ES-I3 (cell line): ENCODE data around the gene CLRN1.

Experiments
- H3K36me3 ChIP-seq: 2 replicates; pipeline ENCODE4 v1.6.1; 2013; ENCODE audit warnings: mild to moderate bottlenecking, low read length, control low read depth, moderate library complexity; ENCODE audit not compliant: insufficient read depth
- H3K4me1 ChIP-seq: 2 replicates; pipeline ENCODE4 v1.6.1; 2013; ENCODE audit warnings: mild to moderate bottlenecking, control low read depth, low read length; ENCODE audit not compliant: insufficient read depth
- H3K9ac ChIP-seq: 2 replicates; pipeline ENCODE4 v1.6.1; 2013; ENCODE audit warnings: low read depth, mild to moderate bottlenecking, low read length, moderate library complexity
- H3K9me3 ChIP-seq: 2 replicates; pipeline ENCODE4 v1.6.1; 2013; ENCODE audit warnings: mild to moderate bottlenecking, low read length, moderate library complexity; ENCODE audit not compliant: control insufficient read depth, insufficient read depth

CLRN1 gene

DNA sequence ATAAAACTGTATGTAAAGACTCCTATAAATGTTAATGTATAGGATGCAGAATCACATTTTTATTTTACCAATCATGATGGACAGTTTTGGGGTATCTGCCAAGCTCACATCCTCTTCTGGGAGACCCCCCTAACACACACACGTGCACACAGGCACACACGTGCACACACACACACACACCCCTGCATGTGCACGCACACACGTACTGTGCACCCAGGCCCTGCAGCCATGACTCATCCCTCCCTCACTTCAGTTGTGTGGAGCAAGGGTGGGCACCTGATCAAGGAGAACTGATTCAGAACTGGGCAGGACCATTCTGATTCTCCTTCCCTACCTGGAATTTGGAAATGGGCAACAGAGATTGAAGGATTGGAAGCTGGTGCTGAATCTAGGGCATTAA is 51.3 kb downstream of the CLRN1 start:
- Histone ChIP-seq H3K9me3 (no peaks in the 10 kb centered on the region), H3K4me1 (peaks cover 35% of the 10 kb centered on the region), H3K9ac (no peak overlapping the region), H3K36me3 (no peaks in the 10 kb centered on the region)

- H3K9ac ChIP-seq, result no peak overlapping the region
- H3K4me1 ChIP-seq, result peaks cover 31% of the 10 kb centered on the region
- H3K9me3 ChIP-seq, result no peaks in the 10 kb centered on the region
- no peaks in the 10 kb centered on the region for H3K36me3 ChIP-seq
Observed at GRCh38 chr3:150920236-150920635, 52.3 kb downstream of the CLRN1 start.

GRCh38 chr3:150917951-150918350 is 54.6 kb downstream of the CLRN1 start:
- Histone ChIP-seq H3K36me3 (no peaks in the 10 kb centered on the region), H3K4me1 (peaks cover 30% of the 10 kb centered on the region), H3K9ac (no peak overlapping the region), H3K9me3 (no peaks in the 10 kb centered on the region)

- Histone ChIP-seq H3K36me3 (no peaks in the 10 kb centered on the region), H3K9ac (no peak overlapping the region), H3K4me1 (peaks cover 7% of the 10 kb centered on the region), H3K9me3 (no peaks in the 10 kb centered on the region)
Observed at GRCh38 chr3:150913133-150913922, 59.2 kb downstream of the CLRN1 start.

DNA sequence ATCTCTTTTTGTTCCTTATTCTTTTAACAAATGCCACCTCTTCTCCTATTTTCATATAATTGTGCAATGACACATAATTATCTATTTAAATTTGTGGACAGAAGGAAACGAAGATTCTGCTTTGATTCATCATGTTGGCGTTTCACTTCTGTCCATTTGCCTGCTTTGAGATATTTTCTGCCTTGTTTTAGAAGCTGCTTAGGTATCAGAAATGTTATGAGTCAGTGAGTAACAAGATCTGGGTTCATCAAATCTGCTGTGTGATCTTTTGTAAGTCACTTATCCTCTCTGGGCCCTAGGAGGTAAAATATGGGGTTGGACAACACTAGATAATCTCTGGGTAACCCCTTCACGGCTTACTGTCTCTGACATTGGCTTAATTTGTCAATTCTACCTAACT is 60.0 kb downstream of the CLRN1 start:
- no peaks in the 10 kb centered on the region for H3K9me3 ChIP-seq
- H3K9ac ChIP-seq, result no peak overlapping the region
- H3K4me1 ChIP-seq, result peaks cover 3% of the 10 kb centered on the region; the same call in 1 of the 2 replicates

GRCh38 chr3:150911771-150912170 is 60.8 kb downstream of the CLRN1 start:
- Histone ChIP-seq H3K36me3 (no peaks in the 10 kb centered on the region), H3K9me3 (no peaks in the 10 kb centered on the region), H3K9ac (no peak overlapping the region), H3K4me1 (no peaks in the 10 kb centered on the region)

More for the DNA sequence above, 60.0 kb downstream of the CLRN1 start:
- H3K36me3 ChIP-seq, result no peaks in the 10 kb centered on the region

DNA sequence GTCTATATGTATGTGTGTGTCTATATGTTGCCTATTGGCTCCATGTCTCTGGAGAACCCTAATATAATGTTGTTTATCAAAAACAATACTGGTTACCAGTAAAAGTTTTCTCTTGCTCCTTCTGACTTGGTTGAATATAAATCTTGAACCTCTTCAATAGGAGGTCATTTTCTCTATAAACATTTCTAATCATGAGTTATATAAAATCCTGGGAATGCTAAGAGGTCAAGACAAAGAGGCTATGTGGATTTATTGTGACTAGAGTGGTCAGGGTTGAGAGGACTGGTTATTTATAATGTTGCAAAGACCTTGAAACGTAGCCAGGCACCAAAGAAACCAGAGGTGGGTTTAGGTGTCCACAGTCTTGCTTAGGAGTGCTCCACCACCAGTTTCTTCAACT is 66.1 kb downstream of the CLRN1 start:
- no peaks in the 10 kb centered on the region for H3K9me3 ChIP-seq
- H3K36me3 ChIP-seq, result no peaks in the 10 kb centered on the region
- H3K4me1 ChIP-seq, result no peaks in the 10 kb centered on the region
- H3K9ac ChIP-seq, result no peak overlapping the region

DNA sequence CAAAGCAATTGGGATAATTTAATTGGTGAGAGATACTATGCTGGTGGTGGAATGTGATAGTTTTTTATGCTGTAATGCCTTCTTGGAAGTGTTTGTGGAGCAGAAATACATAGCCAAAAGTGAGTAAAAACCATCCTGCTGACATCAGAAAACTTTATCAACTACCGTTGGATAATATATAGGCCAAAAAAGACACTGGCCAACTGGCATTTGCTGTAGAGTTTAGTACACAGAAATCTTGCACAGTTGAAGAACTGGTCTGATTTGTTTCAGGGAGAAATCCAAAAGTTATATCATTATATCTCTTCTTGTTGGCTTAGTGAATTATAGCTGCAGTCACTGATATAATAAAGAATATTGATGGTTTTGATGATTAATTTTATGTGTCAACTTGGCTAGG is 66.8 kb downstream of the CLRN1 start:
- no peaks in the 10 kb centered on the region for H3K36me3 ChIP-seq
- H3K9me3 ChIP-seq, result no peaks in the 10 kb centered on the region
- no peak overlapping the region for H3K9ac ChIP-seq
- H3K4me1 ChIP-seq, result no peaks in the 10 kb centered on the region

DNA sequence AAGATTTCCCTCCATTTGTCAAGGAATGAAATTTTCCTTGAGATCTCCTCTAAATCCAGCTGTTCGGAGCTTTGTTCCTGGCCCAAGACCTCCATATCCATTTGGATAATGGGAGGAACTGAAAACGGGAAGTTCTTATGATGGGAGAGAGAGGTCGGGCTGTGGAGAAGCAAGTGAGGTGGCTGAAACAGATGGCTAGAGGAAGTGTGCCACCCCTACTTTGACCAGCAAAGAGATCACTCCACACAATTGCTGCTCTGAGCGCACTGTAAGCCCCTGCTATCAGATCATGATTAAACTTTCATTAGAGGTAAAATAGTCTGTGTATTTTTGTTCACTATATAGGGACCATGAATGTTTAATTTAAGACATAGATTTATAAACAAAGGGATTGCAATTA is 67.2 kb downstream of the CLRN1 start, which contains the start of gene MINDY4B:
Gene MINDY4B, minus strand, starts transcription at position 101 of the 400 bp plus-strand sequence. Its CDS starts 0 bp downstream, at position 101.
- H3K4me1 ChIP-seq, result no peaks in the 10 kb centered on the region
- H3K9me3 ChIP-seq, result no peaks in the 10 kb centered on the region
- no peak within 1 kb of the TSS for H3K9ac ChIP-seq

DNA sequence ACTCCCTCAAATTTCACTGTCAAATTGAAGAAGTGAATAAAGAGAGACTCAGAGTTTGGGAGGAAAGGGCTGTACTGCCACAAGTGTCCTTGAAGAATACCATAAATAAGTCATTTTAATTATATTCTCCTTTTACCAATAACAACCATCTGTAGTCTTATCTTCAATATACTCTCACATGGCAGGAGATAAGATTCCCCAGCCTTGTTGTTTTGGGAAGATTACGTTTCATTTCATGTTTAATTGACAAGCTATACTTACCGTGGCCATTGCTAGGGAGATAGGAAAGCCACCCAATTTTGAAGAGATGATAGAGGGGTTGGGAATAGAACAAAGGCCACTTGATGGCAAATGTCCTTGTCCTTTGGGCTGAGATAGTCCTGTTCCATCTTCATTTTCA is 69.5 kb downstream of the CLRN1 start:
- H3K36me3 ChIP-seq, result no peaks in the 10 kb centered on the region
- H3K4me1 ChIP-seq, result peaks cover 3% of the 10 kb centered on the region; the same call in 1 of the 2 replicates
- no peak overlapping the region for H3K9ac ChIP-seq
- H3K9me3 ChIP-seq, result no peaks in the 10 kb centered on the region

More for the DNA sequence above, 67.2 kb downstream of the CLRN1 start, which contains the start of gene MINDY4B:
- H3K36me3 ChIP-seq, result no peaks in the 10 kb centered on the region

DNA sequence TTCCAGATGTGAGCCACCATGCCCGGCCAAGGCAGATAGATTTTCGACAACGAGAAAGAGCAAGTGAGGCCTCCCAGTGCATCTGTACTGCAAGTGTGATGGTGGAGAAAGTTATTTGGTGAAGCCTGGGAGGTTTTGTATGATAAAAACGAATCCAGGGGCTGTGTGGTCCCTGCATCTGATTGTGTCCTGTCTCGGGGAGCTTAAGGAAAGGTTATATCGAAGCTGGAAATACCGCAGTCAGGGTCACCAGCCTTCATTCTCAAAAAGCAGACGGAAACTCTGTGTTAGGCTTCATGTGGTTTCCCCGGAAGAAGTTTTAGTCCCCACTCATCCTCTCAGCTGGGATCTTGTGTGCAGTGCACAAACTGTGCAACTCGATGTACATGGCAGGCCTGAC is 70.7 kb downstream of the CLRN1 start:
- Histone ChIP-seq H3K36me3 (no peaks in the 10 kb centered on the region), H3K9me3 (no peaks in the 10 kb centered on the region), H3K4me1 (peaks cover 3% of the 10 kb centered on the region; the same call in 1 of the 2 replicates), H3K9ac (no peak overlapping the region)

- H3K4me1 ChIP-seq, result peaks cover 3% of the 10 kb centered on the region; the same call in 1 of the 2 replicates
- no peaks in the 10 kb centered on the region for H3K9me3 ChIP-seq
- H3K9ac ChIP-seq, result no peak overlapping the region
- H3K36me3 ChIP-seq, result no peaks in the 10 kb centered on the region
Observed at GRCh38 chr3:150899141-150899540, 73.4 kb downstream of the CLRN1 start.

GRCh38 chr3:150898046-150898754 is 74.3 kb downstream of the CLRN1 start:
- Histone ChIP-seq H3K36me3 (no peaks in the 10 kb centered on the region), H3K9me3 (no peaks in the 10 kb centered on the region), H3K9ac (no peak overlapping the region), H3K4me1 (peaks cover 3% of the 10 kb centered on the region; the same call in 1 of the 2 replicates)

GRCh38 chr3:150897592-150897991 is 74.9 kb downstream of the CLRN1 start:
- Histone ChIP-seq H3K9ac (no peak overlapping the region), H3K36me3 (no peaks in the 10 kb centered on the region), H3K9me3 (no peaks in the 10 kb centered on the region), H3K4me1 (peaks cover 3% of the 10 kb centered on the region; the same call in 1 of the 2 replicates)

DNA sequence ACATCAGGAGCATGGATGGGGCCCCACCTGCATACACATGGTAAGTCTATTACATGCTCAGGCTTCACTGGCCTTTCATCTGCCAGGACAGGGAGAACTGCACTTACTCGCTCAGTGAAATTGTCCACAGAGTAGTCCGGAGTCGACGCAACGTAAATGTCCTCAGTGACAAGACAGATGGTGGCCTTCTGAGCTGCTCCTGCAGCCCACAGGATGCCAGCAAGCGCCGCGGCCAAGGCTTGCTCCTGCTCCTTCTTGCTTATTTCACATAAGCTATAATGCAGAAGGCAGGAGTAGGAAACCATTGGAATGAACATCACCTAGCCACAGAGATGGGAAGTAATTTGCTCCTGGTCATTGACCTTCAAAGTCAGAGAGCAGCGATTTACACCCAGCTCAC is 81.7 kb downstream of the CLRN1 start:
- H3K9me3 ChIP-seq, result no peaks in the 10 kb centered on the region
- H3K36me3 ChIP-seq, result no peaks in the 10 kb centered on the region
- no peaks in the 10 kb centered on the region for H3K4me1 ChIP-seq
- no peak overlapping the region for H3K9ac ChIP-seq
